NCI-H2196 treated with DMSO at 0.1 percent for 48 hours (cell line): ENCODE data around the gene MAP1LC3B.

Source experiments
- DNase-seq: peaks from one replicate; lab custom pipeline; 2025; ENCODE audit not compliant: unreplicated experiment; lab: John Stamatoyannopoulos, UW

Gene MAP1LC3B

DNA sequence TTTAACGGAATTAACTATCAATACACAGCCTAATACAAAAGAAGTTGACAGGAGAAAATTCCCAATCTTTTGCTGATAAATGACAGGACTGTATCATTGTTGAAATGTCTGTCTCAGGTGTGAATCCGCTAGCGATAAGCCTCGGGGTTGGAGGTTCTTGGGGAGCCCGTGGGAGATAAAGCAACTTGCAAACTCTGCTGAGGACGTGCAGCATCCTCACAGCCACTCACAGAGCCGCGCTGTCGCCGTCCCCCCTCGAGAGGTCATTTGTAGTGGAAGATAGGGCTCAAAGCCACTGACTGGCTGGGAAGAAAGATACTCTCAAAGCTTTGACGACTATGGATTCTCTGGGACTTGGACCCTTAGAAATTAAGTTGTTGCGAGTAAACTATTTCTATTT is 17.0 kb downstream of the MAP1LC3B start:
- DNase-seq, result no peak

DNA sequence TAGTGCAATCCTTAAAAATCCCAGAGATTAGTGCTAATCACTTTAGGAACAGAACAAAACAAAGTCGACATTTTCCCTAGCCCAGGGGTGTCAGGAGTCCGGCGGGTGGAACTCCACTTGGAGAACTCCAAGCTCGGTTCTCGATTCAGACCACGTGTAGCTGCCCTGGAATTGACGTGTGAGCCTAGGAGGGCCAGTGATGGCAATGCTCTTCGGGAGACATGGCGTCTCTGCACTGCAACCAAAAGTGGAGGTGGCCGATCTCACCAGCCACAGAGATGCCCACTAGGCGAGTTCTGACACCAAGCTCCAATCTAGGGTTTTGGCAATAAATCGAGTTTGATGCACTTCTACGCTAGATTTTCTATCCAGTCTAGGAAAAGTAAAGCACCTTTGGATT is 17.6 kb downstream of the MAP1LC3B start:
- no peak for DNase-seq

DNA sequence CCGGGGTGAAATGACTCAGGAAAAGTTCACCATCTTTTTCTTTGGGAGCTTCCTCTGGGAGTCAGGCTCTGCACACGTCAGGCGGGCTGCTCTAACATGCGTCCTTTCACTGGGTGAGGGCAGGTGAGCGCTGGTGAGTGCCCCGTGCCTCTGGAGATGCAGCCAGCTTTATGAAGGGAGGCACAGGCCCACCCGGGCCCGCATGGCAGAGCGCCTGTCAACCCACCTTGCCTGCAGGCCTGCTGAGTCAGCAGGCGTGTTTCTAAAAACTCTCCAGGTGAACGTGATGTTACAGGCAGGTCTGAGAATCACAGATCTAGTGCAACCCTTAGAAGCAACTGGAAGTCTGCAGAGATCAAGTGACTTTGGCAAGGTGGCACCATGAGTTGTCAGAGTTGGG is 18.4 kb downstream of the MAP1LC3B start:
- no peak for DNase-seq

GRCh38 chr16:87410968-87411367 is 18.8 kb downstream of the MAP1LC3B start:
- no peak for DNase-seq

DNA sequence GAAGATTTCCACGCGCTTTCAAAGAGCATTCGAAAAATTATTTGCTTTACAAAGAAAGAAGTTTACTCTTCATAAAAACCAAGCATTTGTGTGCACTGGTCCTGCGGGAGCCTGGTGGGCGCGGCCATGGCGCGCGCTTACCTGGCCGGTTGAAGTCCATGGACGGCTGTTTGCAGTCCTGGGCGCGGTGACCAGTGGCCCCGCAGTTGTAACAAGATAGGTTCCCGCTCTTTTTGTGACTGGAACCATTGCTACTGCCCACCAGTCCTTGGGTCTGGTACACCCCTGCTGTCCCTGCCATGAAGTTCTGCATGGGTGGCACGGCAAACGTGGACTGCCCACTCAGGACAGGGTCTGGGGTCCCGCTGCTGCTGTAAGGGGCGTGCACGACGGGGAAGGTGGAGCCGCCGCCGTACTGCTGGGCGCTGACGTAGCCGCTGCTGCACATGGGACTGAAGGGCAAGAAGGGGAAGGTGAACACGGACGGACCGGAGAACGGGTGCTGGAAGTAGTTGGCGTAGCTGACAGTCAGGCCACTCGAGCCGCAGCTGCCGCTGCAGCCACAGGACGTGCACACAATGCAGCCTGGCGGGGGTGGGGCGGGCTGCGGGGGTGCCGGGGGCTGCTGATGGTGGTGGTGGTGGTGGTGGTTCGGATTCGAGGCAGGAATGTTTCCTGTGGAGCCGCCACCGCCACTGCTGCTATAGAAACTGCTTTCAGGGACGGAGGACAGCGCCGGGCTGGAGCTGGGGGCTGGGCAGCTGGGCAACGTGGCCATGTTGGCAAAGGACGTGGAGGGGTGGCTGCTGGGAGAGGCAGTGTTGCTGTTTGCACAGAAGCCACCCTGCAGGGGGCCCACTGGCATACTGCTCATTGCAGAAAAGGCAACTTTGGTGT is 19.5 kb downstream of the MAP1LC3B start:
- DNase-seq, result no peak

DNA sequence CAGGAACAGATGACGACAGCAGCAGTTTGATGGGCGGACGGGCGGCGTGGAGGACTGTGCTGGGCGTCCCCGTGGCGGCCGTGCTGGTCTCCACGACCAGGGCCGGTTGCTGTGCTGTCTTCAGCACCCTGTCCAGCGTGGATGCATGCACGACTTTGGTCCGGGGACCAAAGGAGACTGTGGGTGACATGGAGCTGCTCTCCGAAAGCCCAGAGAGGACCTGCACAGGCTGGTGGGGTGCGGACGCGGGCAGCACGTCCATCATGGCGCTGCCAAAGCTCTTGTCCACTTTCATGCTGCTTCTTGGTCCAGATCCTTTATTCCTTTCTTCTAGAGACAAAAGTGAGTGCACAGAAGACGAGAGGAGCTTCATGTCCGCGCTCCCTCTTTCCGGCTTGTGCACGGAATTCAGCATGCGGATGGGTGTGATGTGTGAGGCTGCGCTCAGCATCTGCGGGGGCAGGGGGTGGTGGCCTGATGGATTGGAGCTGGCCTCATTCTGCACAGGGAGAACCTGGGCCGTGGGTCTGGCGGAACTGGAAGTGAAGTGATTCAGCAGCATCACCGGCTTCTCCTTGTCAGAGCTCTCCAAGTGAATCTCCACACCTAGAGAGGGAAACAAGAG is 20.3 kb downstream of the MAP1LC3B start:
- DNase-seq, result no peak

DNA sequence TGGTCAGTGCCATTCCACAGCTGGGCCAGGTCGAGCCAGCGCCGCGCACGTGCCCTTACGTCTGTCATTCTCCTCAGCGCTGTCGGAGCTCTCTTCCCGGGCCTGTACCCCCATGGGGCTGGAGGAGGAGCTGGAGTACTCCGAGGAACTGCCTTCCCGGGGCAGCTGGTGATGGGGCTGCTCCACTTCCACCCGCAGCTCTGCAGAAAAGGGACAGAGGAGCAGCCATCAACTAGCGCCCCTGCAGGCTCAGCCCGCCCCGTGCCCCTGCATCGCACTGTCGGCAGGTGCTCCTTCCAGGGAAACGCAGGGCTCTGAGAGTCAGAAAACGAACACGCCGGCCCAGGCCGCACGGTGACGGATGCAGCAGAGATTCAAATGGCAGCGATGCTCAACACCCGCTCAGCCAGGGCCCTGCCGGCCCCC is 20.9 kb downstream of the MAP1LC3B start:
- no peak for DNase-seq

- no peak for DNase-seq
Observed at GRCh38 chr16:87414251-87414680, 22.1 kb downstream of the MAP1LC3B start.

GRCh38 chr16:87415441-87415840 is 23.3 kb downstream of the MAP1LC3B start:
- DNase-seq, result no peak

- DNase-seq, result no peak
Observed at GRCh38 chr16:87416826-87417527, 24.8 kb downstream of the MAP1LC3B start.

- DNase-seq, result no peak
Observed at GRCh38 chr16:87417528-87417910, 25.4 kb downstream of the MAP1LC3B start.

GRCh38 chr16:87418216-87418615 is 26.1 kb downstream of the MAP1LC3B start:
- DNase-seq, result no peak

- no peak for DNase-seq
Observed at GRCh38 chr16:87418644-87419043, 26.5 kb downstream of the MAP1LC3B start.

DNA sequence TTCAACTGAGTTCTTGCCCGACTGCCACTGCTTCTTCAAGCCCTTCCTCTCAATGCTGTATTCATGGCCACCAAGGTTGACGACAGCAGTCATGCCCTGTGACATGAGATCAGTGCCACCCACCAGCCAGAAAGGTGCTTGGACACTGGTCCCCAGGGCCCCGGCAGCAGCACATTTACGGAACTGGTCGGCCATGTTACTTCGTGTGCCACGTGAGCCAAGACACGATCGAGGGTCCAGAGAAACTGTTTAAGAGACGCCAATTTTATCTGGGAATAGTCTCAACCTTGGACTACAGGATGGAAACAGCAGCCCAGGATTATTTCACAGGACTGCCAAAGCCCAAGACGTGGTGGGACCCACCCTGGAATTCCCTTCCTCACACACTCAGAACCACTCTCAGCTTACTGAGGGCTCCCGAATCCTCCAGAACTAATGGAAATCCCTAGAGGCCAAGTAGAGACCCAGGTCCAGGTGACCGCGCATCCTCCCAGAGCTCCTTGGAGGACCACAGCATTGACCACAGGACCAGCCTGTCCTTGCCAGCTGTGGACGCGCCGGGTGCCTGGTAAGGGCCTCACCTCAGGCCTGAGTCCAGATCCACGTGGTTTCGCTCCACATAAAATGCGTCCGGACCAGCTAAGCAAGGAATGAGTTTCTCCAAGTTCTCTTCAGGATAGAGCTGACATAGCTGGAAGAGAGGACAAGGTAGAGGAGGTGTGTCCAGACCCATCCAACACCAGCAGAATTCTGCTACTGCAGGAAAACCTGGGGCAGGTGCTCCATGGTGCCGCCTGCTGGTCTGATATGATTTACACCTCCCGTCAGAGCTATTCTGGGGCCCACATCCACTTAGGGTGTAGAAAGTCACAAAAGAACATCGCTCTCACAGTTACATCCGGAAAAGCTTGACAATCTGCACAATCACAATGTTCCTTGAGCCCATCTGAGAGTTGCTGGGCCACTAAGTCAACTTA is 28.2 kb downstream of the MAP1LC3B start:
- DNase-seq, result no peak

GRCh38 chr16:87421003-87421912 is 29.1 kb downstream of the MAP1LC3B start:
- no peak for DNase-seq

GRCh38 chr16:87422106-87422505 is 30.0 kb downstream of the MAP1LC3B start:
- no peak for DNase-seq

DNA sequence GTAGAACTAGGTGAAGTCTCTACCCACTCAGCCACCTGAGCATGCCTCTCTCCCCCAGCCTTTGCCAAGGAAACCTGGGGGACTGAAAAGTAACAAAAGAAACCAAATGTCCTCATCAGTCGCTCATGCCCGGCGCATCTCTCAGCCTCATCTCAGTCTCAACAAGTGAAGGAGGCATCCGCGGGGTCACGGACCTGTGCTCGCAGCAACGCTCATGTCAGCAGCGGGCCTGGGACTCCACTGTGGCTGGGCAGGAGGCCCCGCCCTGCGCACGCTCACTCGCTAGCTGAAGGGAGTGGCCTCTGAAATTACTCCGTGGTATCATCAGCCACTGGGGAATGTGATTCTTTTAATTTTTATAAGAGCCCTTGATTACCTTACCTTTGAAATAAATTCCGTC is 31.3 kb downstream of the MAP1LC3B start:
- no peak for DNase-seq

- no peak for DNase-seq
Observed at GRCh38 chr16:87424266-87424665, 32.1 kb downstream of the MAP1LC3B start.

DNA sequence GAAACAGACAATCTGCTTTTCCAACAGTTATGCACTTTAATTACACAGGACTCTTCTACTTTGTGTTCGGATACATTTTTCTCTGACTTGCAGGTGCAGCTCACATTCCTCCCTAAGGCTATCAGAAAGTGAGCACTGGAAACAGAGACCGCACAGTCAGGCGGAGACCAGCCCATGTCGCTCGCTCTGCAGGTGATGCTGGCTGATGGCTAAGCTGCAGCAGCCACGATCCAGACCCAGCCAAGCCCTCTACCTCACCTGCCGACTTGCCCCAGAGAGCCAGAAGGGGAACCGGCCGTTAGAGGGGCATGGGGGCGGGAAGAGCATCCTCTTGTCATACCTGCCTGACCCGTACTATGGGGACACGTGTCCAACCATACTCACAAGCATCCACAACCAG is 33.8 kb downstream of the MAP1LC3B start:
- no peak for DNase-seq
